Testis (tissue), 2 donors: ENCODE data around the gene SEL1L3.

Experiments
- POLR2A ChIP-seq: fragments of 450-650 bp; IDR thresholded peaks from one replicate; pipeline ENCODE4 v1.6.1; 2017; ENCODE audit warnings: antibody characterized with exemption, mild to moderate bottlenecking, moderate library complexity
- TF ChIP-seq, protein P1 (sequence below), 3 experiments: fragments of 450-650 bp in 2 of 3; fragments of 200-600 bp in 1 of 3; sonication (generic) in 1 of 3; IDR thresholded peaks; one replicate each; pipeline ENCODE4 v1.5.1; 2016 to 2019; ENCODE audit warnings: antibody characterized with exemption in 3 of 3, mild to moderate bottlenecking in 2 of 3, moderate library complexity in 1 of 3

DNA sequence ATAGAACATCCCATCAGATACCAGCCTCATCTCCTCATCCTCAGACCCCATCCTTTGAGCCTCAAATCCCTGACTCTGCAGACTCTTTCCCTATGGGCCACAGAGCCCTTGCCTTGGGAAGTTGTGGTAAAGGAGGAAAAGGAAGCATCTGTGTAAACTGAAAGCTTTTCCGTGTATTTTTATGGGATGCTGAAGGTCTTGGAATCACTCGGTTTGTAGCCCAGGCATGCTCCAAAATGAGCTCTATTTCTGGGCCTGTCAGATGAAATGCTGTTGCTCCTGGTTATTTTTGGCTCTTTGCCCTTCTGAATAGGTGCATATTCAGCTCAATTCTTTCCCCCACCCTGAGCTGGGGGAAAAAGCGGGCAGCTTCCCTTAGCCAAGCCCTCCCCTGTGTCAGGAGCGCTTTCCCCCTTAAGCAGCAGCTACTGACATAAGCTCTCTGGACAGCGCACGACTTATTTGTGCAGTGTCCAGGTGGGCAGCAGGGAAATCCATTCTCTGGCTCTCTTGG is 5.0 kb upstream of the SEL1L3 start:
- TF ChIP-seq, protein P1, sequence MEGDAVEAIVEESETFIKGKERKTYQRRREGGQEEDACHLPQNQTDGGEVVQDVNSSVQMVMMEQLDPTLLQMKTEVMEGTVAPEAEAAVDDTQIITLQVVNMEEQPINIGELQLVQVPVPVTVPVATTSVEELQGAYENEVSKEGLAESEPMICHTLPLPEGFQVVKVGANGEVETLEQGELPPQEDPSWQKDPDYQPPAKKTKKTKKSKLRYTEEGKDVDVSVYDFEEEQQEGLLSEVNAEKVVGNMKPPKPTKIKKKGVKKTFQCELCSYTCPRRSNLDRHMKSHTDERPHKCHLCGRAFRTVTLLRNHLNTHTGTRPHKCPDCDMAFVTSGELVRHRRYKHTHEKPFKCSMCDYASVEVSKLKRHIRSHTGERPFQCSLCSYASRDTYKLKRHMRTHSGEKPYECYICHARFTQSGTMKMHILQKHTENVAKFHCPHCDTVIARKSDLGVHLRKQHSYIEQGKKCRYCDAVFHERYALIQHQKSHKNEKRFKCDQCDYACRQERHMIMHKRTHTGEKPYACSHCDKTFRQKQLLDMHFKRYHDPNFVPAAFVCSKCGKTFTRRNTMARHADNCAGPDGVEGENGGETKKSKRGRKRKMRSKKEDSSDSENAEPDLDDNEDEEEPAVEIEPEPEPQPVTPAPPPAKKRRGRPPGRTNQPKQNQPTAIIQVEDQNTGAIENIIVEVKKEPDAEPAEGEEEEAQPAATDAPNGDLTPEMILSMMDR (IDR thresholded peaks at IDR 0.05): no peak
- TF ChIP-seq POLR2A: no peak
